Head of caudate nucleus (tissue), 42 donors: ENCODE measurements around the gene TDRD9.
"Not testable (repeated sequence)": the region's sequence is repeated elsewhere in the genome, so short reads cannot be mapped to it uniquely, and the experiment has no call there.

Experiments used
- DNase-seq, 42 donors: peaks; one replicate each; pipeline versions ENCODE4 v3.0.0 to v3.0.0-alpha.2; 2020 to 2021; ENCODE audit warnings: mixed read lengths in 7 of 42
- intact Hi-C: fragments of 100-400 bp; cut with DNase I; formaldehyde crosslinking; loops from one replicate; pipeline ENCODE4 v1.15.0; 2022

TDRD9 gene

DNA sequence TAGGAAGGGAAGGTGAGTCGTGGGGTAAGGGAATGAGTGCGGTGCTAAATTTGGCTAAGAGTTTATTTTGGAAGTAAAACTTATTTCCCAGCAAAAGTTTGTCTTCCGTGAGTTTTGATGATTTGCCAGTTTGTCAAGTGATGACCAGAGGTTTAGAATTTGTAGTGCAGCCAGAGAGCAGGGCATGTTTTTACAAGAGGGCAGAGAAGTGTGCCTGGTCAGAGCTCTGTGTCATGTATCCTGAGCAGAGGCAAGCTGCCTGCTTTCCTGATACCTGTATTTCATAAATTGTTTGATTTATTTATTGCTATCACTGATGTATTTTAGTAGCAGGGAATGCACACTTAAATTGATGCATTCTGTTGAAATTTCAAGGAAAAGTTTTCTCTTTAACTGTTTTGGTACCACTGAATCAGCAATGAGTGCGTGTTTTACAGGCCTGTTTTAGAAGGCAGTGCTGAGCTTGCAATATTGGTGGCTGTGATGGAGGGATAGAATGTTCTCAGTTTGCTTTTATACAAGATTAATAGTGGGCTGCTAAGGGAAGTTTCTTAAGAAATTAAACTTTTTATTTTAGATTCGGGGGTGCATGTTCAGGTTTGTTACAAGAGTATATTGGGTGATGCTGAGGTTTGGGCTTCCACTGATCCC, 33.8 kb downstream of the TDRD9 start:
- intact Hi-C loops, result no loop called here
- DNase-seq, result no peak

DNA sequence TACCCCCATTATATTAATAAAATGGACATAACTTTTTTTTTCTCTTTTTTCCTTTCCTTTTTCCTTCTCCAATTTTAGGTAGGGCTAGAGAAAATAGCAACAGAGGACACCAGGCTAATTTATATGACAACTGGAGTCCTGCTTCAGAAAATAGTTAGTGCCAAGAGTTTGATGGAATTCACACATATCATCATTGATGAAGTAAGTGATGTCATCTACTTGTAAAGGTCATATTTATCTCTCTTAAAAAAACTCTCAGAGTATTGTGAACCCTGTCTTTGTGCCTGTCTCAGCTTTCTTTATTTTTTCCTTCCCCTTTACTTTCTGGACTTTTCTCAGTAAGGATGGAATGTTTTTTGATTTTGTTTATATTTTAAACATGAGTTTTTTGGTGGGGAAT, 38.4 kb downstream of the TDRD9 start:
- intact Hi-C loops, result no loop called here

DNA sequence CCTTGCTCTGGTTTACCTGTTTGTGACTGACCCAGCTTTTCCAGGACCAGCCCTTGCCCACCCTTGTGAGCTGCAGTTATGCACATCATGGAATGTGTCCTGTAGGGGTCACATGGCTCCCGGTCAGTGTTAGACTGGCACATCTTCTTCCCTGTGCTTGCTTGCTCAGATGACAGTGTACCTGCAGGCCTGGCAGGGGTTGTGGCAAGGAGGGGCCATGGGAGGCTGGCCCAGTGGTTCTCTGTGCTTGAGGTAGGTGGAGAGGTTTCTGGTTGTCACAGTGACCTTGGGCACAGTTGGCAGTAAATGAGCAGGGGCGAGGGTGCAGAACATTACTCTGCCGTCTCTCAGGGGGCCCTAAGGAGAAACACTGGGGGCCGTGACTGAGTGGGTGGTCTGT, 41.7 kb downstream of the TDRD9 start:
- intact Hi-C loops, result no loop called here

More for the DNA sequence above, 38.4 kb downstream of the TDRD9 start:
- DNase-seq, result no peak

DNA sequence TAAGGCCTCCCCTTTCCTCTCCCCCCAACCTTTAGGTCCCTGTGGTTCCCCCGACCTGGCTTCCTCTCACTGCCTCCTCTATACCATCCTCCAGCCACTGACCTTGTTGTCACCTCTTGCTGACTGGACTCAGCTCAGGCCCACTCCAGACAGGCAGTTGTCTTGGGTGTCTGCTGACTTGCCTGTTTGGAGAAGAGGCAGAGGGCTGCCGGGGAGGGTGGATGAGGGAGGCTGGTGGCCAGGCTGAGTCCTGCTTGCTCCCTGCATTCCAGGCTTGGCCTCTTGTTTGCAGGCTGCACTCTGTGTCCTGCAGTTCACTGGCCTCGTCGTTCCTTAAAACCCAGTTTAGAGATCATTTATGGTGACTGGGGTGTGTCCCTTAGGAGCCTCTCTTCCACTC, 45.1 kb downstream of the TDRD9 start:
- DNase-seq, result no peak
- intact Hi-C loops, result no loop called here

More for the DNA sequence above, 41.7 kb downstream of the TDRD9 start:
- no peak for DNase-seq

DNA sequence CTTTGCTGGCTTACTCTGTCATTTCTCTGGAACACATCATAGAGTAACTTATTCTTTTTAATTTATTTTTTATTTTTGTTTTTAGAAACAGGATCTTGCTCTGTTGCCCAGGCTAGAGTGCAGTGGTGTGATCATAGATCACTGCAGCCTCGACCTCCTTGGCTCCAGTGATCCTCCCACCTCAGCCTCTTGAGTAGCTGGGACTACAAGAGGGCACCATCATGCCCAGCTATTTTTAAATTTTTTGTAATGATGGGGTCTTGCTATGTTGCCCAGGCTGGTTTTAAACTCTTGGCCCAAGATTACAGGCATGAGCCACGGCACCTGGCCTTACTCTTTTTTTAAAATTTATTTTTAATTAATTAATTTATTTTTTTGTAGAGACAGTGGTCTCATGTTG, 46.3 kb downstream of the TDRD9 start:
- no peak for DNase-seq
- intact Hi-C loops, result no loop called here

DNA sequence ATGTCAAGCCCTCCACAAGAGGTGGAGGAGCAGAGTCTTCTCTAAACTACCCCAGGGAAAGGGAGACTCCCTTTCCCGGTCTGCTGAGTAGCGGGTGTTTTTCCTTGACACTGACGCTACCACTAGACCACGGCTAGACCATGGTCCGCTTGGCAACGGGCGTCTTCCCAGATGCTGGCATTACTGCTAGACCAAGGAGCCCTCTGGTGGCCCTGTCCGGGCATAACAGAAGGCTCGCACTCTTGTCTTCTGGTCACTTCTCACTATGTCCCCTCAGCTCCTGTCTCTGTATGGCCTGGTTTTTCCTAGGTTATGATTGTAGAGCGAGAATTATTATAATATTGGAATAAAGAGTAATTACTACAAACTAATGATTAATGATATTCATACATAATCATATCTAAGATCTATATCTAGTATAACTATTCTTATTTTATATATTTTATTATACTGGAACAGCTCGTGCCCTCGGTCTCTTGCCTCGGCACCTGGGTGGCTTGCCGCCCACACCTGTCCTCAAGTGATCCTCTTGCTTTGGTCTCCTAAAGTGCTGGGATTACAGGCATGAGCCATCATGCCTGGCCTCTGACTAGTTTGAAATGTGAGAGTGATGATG, 52.5 kb downstream of the TDRD9 start:
- intact Hi-C loops, result not testable (repeated sequence)
- peak; percentile 6 to 84 (median 57) for DNase-seq

DNA sequence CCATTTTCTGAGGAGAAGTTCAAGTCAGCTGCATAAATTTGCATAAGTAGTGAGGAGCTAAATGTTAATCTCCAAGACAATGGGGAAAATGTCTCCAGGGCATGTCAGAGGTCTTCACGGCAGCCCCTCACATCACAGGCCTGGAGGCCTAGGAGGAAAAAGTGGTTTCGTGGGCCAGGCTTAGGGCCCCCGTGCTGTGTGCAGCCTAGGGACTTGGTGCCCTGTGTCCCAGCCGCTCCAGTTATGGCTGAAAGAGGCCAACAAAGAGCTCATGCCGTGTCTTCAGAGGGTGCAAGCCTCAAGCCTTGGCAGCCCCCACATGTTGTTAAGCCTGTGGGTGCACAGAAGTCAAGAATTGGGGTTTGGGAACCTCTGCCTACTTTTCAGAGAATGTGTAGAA, 55.9 kb downstream of the TDRD9 start:
- intact Hi-C loops, result no loop called here
- DNase-seq, result no peak

DNA sequence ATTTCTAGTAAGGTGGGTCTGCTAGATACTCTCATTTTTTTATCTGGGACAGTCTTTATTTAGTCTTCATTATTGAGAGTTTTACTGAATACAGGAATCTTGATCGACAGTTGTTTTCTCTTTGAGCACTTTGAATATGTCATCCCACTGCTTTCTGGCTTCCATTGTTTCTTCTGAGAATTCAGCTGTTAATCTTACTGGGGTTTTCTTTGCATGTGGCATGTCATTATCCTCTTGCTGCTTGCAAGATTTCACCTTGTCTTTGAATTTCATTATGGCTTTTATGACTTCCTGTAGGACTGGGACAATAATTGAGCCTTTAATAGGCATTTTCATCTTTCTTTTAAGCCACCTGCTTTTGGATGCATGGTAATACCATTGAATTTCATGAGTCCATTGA, 60.8 kb downstream of the TDRD9 start:
- intact Hi-C loops, result no loop called here
- no peak for DNase-seq

DNA sequence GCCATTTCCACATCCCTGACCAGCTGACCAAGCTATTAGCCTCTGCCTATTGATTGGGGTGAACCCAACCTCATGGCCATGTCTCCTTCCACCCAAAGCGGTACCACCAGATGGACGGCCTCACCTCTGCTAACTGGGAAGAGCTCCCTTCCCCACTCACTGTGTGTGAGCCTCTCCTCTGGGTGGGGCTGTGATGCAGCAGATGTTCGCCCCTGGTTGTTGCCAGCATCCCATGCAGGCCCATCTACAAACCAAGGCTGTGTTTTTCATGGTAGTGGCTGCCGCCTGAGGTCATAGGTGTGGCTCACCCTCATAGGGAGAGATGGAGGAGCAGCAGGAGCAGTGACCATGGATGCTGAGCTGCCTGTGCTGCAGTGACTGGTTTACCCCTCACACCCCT, 61.7 kb downstream of the TDRD9 start:
- intact Hi-C loops, result no loop called here

DNA sequence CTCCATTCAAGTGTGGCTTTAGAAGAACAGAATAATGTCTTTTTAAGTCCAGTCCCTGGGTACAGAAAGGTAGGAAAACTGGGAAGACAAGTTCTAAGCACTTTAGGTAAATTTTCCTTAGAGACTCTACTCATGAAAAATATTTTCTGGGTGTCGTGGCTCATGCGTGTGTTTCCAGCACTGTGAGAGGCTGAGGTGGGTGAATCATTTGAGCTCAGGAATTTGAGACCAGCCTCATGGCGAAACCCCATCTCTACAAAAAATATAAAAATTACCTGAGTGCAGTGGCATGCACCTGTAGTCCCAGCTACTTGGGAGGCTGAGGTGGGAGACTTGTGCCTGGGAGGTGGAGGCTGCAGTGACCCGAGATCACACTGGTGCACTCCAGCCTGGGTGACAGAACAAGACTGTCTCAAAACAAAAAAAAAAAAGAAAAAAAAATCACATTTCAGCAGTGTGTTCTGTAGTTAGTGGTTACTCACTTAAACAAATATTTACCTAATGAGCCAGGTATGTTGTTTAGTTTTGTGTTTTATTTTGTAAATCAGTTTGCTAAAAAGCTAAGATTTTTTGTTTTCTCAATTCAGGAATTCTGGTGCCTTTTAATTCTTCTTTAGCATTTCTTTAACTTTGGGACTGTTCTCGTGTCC, 66.4 kb downstream of the TDRD9 start:
- DNase-seq, result no peak
- intact Hi-C loops, result no loop called here

More for the DNA sequence above, 61.7 kb downstream of the TDRD9 start:
- no peak for DNase-seq

DNA sequence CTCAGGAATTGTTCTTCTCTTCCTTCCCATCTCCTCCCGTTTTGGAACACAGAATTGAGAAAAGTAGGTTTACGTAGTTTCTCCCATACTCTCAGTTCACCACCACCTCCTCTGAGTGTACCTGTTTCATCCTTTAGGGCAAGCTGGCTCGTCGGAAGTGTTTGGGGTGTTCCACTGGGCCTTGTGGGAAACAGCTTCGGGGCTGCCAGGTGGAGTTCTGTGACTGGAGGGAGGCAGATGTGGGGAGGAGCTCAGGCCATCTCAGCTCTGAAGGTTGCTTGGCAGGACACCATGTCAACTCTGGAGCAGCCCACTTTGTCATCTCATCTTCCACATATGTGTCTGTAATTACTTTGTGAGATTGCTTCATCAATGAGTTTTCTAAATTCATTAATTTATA, 67.6 kb downstream of the TDRD9 start:
- no peak for DNase-seq
- intact Hi-C loops, result no loop called here

DNA sequence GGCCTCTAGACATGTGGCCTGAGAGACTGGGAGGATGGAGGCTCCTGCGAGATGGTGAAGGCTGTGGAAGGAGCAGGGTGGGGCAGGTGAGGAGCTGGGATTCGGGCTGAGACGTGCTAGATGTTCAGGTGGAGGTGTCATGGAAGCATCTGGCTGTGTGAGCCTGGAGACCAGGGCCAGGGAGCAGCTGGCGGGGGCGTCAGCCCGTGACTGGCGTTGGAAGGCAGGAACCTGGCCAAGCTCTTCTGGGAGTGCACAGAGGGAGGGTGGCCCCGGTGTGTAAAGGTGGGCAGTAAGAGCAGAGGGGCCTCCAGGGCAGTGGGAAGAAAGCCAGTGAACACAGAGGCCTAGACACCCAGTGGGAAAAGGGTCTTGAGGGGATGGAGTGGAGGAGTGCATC, 69.1 kb downstream of the TDRD9 start:
- intact Hi-C loops, result no loop called here
- no peak for DNase-seq

DNA sequence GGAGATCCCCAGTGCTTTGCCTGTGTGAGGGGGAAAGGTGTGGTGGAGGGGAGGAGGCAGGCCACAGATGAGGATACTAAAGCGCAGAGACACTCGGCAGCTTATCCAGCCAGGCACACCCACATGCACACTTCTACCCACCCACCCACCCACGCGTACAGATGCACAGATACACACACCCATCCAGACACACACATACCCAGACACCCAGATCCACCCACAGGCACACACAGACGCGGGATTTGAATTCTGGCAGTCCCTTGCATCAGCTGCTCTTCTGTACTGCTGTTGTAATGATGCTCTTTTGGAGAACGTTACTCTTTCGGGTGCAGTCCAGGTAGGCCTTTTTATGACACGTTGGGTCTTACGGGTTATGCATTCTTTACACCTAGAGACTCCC, 69.8 kb downstream of the TDRD9 start:
- intact Hi-C loops, result no loop called here

DNA sequence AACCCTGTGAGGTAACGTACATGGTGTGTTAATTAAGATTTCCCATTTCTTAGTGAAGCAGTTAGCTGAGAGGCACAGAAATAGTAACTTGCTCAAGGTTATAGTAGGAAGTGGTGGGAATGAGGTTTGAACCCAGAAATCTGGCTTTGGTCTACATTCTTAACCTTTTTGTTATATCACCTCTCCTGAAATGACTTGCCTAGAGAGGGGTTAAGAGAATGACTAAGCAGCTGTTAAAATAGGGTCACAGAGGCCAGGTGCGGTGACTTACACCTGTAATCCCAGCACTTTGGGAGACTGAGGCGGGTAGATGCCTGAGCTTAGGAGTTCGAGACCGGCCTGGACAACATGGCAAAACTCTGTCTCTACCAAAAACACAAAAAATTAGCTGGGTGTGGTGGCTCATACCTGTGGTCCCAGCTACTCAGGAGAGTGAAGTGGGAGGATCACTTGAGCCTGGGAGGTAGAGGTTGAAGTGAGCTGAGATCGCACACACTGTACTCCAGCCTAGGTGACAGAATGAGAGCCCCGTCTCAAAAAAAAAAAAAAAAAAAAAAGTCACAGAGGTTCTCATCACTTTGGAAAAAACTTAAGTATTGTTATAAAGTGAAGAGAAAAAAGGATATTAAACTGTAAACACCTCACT, 71.7 kb downstream of the TDRD9 start:
- intact Hi-C loops, result no loop called here
- DNase-seq, result no peak

More for the DNA sequence above, 69.8 kb downstream of the TDRD9 start:
- peak in 2 of 42 donors; percentile 14 to 22 for DNase-seq

DNA sequence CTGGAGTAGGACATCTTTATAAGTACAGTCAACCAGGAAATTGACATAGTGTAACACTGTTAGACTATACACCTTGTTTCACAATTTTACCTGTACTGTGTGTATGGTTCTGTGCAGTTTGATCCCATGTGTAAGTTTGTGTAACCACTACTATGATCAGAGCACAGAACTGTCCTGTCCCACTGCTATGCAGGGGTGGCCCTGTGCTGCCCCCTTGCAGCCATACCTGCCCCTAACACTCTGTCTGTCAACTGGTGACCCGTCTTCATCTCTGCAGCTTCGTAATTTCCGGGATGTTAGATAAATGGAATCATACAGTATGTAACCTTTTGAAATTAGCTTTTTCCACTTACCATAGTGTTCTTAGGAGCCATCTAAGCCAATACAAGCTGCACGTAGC, 72.7 kb downstream of the TDRD9 start:
- intact Hi-C loops, result no loop called here
- no peak for DNase-seq

DNA sequence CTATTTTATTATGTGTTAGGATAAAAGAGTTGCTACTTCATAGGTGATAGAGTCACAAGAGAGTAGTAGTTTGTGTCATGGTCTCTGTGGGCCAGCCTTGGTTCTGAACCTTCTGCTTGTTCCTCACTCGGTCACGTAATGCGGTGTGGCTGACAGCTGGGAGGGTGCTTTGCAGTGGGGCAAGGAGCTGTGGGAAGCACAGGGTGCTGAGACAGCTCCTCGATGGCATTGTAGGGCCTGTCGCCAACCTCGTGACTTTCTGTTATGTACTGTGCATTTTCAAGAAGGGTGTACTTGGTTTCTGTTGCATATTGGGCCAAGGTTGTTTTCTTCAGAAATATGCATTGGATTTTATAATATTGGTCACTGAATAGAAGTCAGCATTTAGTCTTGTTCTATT, 75.4 kb downstream of the TDRD9 start:
- intact Hi-C loops, result no loop called here
- DNase-seq, result no peak

DNA sequence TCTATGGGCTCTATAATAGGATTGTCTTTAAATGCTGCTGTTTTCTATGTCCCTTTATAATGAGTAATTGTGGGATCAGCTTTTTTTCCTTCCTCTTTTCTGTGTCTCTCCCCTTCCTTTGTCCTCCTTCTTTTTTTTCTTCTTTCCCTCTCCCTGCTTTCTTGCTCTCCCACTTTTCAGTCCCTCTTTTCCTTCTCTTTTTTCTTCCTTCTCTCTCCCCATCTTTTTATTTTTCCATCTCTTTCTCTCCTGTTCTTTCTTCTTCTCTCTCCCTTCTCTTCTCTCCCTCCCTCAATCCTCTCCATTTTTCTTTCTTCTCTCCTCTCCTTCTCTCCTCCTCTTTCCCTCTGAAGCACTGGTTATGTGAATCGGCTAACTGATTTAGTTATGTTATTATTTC, 76.6 kb downstream of the TDRD9 start:
- intact Hi-C loops, result no loop called here

DNA sequence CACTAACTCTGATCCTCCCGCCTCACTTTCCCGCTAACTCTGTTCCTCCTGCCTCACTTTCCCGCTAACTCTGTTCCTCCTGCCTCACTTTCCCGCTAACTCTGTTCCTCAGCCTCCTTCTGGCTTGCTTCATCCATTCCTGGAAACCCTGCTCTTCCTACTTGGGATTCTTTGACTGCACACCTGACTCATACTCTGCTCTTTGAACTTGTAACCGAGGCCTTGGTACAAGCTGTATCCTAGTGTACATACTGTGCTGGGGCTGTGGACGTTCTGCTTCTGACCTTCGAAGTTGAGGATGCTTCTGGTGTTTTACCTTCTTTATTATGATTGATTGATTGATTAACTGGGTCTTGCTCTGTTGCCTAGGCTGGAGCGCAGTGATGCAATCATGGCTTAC, 77.2 kb downstream of the TDRD9 start:
- DNase-seq, result no peak
- intact Hi-C loops, result no loop called here

More for the DNA sequence above, 76.6 kb downstream of the TDRD9 start:
- no peak for DNase-seq

DNA sequence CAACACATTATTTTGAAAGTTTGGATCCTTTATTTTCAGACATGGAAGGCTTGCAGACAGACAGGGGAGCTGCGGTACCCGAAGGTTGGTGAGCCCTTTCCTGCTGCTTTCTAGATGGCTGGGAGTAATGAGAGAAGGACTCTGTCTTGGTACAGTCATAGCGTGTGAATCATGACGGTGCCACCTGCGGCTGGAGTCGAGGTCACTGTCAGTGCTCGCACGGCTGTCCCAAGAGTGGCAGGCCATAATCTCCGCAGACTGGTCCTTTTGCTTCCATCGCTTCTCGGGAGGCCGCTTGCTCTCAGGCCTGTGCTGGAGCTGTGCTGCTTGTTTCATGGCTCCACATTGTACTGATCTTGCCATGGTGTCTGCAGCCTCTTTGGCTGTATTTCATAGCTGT, 78.9 kb downstream of the TDRD9 start:
- DNase-seq, result no peak
- intact Hi-C loops, result no loop called here

DNA sequence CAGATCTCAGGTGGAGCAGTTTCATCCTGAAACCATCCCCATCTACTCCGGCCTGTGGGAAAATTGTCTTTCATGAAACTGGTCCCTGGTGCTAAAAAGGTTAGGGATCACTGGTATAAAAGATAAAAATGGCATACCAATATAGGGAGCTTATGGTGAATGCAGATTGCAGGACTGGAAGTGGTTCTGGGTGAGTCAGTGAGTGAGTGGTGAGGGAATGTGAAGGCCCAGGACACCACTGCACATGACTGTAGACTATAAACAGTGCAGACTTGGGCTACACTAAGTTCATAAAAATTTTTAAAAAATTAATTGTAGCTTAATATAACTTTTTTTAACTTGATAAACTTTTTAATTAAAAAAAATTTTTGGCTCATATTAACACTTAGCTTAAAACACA, 81.0 kb downstream of the TDRD9 start:
- intact Hi-C loops, result no loop called here
- no peak for DNase-seq
